IMR-90 (cell line): Measurements from ENCODE around the gene MGRN1.

Experiments used
- MXI1 ChIP-seq: IDR thresholded peaks from 2 replicates; pipeline ENCODE4 v1.6.1; 2012; ENCODE audit warnings: low read depth, mild to moderate bottlenecking, low read length, moderate library complexity, borderline replicate concordance
- POLR2A ChIP-seq: IDR thresholded peaks from 2 replicates; pipeline ENCODE4 v1.6.1; 2012; ENCODE audit warnings: mild to moderate bottlenecking, low read depth, low read length
- SMC3 ChIP-seq: fragments of 150-350 bp; IDR thresholded peaks from 2 replicates; pipeline ENCODE4 v1.6.1; 2016; ENCODE audit warnings: low read depth, mild to moderate bottlenecking, antibody characterized with exemption, low read length, moderate library complexity
- USF2 ChIP-seq: fragments of 150-350 bp; IDR thresholded peaks from 2 replicates; pipeline ENCODE4 v1.6.1; 2017; ENCODE audit warnings: mild to moderate bottlenecking, antibody characterized with exemption, low read length, low read depth
- TF ChIP-seq, protein P1 (sequence below): conservative IDR thresholded peaks from 2 replicates; pipeline ENCODE4 v1.5.1; 2012; ENCODE audit warnings: mild to moderate bottlenecking, low read depth, low read length, improper control_type of control experiment

DNA sequence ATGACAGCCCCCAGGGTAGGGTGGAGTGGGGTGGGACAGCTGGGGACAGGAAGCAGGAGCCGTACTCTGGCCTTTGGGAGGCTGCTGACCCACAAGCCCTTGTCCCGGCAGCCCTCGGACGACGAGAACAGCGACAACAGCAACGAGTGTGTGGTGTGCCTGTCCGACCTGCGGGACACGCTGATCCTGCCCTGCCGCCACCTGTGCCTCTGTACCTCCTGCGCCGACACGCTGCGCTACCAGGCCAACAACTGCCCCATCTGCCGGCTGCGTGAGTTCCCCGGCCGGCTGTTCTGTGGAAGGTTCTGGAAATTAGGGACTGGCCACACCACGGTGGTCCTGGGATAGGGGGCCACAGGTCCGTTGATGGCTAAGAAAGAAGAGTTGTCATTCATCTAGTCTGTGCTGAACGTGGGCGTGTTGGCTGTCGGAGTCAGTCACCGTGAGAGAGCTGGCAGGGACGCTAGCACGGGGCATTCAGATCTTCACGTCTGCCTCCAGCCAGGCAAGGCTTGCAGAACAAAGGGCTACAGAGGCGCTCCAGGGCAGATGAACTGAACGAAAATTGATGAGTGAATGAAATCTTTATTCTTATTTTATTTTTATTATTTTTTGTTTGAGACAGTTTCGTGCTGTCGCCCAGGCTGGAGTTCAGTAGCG is 48.9 kb downstream of the MGRN1 start:
- TF ChIP-seq SMC3 (no peak), POLR2A (no peak), MXI1 (no peak), USF2 (no peak)
- TF ChIP-seq, protein P1, sequence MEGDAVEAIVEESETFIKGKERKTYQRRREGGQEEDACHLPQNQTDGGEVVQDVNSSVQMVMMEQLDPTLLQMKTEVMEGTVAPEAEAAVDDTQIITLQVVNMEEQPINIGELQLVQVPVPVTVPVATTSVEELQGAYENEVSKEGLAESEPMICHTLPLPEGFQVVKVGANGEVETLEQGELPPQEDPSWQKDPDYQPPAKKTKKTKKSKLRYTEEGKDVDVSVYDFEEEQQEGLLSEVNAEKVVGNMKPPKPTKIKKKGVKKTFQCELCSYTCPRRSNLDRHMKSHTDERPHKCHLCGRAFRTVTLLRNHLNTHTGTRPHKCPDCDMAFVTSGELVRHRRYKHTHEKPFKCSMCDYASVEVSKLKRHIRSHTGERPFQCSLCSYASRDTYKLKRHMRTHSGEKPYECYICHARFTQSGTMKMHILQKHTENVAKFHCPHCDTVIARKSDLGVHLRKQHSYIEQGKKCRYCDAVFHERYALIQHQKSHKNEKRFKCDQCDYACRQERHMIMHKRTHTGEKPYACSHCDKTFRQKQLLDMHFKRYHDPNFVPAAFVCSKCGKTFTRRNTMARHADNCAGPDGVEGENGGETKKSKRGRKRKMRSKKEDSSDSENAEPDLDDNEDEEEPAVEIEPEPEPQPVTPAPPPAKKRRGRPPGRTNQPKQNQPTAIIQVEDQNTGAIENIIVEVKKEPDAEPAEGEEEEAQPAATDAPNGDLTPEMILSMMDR, result no peak
